ENCODE results near the gene GPR132.

The GPR132 gene

DNA sequence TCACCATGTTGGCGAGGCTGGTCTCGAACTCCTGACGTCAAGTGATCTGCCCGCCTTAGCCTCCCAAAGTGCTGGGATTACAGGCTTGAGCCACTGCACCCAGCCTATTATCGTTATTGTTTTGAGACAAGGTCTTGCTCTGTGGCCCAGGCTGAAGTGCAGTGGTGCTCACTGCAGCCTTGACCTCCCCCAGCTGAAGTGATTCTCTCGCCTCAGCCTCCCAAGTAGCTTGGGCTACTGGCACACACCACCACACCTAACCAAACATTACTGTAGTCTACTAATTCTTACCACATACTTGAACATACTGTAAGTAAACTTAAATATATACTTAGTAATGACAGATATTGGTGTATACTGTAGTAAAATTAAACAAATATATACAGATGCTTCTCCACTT, 39.8 kb downstream of the GPR132 start:
- H3K4me3 ChIP-seq (ENCODE audit: low read length), result no peak overlapping the region
- no peak for DNase-seq (ENCODE audit: low read depth)
- no peak for TF ChIP-seq CTCF (conservative IDR thresholded peaks at IDR 0.05; ENCODE audit: low read length)

- no peak overlapping the region for H3K4me3 ChIP-seq (ENCODE audit: low read length)
- TF ChIP-seq CTCF (conservative IDR thresholded peaks at IDR 0.05; ENCODE audit: low read length), result no peak
- DNase-seq (ENCODE audit: low read depth), result peak; percentile 72
Observed at GRCh38 chr14:105023791-105024480, 41.3 kb downstream of the GPR132 start.

DNA sequence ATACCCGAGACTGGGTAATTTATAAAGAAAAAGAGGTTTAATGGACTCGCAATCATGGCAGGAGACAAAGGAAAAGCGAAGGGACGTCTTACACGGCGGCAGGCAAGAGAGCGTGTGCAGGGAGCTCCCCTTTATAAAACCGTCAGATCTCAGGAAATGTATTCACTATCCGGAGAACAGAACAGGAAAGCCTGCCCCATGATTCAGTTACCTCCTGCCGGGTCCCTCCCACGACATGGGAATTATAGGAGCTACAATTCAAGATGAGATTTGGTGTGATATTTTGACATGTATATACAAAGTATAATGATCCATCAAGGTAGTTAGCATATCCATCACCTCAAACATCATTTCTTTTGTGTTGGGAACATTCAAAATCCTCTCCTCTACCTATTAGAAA, 42.1 kb downstream of the GPR132 start:
- TF ChIP-seq CTCF (conservative IDR thresholded peaks at IDR 0.05; ENCODE audit: low read length), result no peak
- H3K4me3 ChIP-seq (ENCODE audit: low read length), result no peak overlapping the region
- DNase-seq (ENCODE audit: low read depth), result no peak

DNA sequence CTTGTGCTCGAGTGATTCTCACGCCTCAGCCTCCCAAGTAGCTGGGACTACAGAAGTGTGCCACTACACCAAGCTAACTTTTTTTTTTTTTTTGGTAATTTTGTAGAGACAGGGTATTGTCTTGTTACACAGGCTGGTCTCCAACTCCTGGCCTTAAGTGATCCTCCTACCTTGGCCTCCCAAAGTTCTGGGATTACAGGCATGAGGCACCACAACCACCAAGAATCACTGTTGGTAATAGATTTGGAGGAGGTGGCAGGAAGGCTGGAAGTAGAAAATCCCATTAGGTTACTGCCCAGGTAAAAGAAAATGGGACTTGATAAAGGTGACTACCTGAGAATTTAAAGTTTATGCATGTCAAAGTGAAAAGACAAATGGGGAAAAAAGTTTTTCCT, 43.0 kb downstream of the GPR132 start:
- no peak for TF ChIP-seq CTCF (conservative IDR thresholded peaks at IDR 0.05; ENCODE audit: low read length)
- peak overlapping the region; percentile 83 for H3K4me3 ChIP-seq (ENCODE audit: low read length)
- DNase-seq (ENCODE audit: low read depth), result no peak

GRCh38 chr14:105021656-105022275, 43.5 kb downstream of the GPR132 start:
- peak; percentile 30 for DNase-seq (ENCODE audit: low read depth)
- no peak for TF ChIP-seq CTCF (conservative IDR thresholded peaks at IDR 0.05; ENCODE audit: low read length)
- H3K4me3 ChIP-seq (ENCODE audit: low read length), result peak overlapping the region; percentile 83

GRCh38 chr14:105020815-105021655, 44.2 kb downstream of the GPR132 start, which contains the start of gene CDCA4:
CDCA4 (minus strand) TSS chr14:105021083; CDS start chr14:105011929, 9,154 bp downstream.
- peak within 1 kb of the TSS; percentile 83 for H3K4me3 ChIP-seq (ENCODE audit: low read length)
- DNase-seq (ENCODE audit: low read depth), result peak; percentile 93
- TF ChIP-seq CTCF (conservative IDR thresholded peaks at IDR 0.05; ENCODE audit: low read length), result no peak
